HCEC 1CT (cell line): ENCODE results near the gene NANOGP8.
"Not testable (repeated sequence)": the region's sequence is repeated elsewhere in the genome, so short reads cannot be mapped to it uniquely, and the experiment has no call there.

Source experiments
- DNase-seq: peaks from one replicate; pipeline ENCODE4 v3.0.0-alpha.2; 2017

The NANOGP8 gene

DNA sequence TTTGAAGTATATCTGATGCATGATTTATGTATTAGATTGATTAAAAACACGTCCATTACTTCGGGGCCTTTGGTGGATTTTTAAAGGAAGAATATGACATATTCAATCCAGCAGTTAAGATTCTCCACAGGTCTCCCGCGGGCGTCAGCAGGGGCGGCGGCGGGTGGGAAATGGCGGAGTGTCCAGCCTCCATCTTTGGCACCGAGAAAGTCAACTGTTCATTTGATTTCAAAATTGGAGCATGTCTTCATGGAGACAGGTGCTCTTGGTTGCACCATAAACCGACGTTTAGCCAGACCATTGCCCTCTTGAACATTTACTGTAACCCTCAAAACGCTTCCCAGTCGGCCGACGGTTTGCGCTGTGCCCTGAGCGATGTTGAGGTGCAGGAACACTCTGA, 7.2 kb upstream of the NANOGP8 start:
- DNase-seq, result no peak

DNA sequence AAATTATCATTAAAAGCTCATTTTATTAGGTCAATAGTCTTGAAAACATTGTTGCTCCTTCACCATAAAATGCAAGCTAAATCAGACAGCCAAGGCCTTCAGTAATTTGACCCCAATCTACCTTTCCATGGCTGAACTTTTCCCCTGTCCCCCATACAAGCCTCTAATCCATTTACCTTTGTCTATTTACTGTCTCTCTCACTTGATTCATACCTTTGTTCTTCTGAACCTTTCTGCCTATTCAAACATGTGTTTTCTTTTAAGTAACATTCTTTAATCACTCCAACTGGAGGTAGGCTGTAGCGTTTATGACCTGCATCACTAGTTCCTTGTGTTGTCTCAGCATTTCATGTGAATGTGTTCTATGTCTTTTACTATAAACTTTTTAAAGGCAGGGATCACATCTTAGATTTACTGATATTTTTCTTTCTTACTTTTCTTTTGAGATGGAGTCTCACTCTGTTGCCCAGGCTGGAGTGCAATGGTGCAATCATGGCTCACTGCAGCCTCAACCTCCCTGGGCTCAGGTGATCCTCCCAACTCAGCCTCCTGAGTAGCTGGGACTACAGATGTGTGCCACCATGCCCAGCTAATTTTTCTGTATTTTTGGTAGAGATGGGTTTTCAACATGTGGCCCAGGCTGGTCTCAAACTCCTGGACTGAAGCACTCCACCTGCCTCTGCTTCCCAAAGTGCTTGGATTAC, 5.2 kb upstream of the NANOGP8 start:
- DNase-seq, result no peak

DNA sequence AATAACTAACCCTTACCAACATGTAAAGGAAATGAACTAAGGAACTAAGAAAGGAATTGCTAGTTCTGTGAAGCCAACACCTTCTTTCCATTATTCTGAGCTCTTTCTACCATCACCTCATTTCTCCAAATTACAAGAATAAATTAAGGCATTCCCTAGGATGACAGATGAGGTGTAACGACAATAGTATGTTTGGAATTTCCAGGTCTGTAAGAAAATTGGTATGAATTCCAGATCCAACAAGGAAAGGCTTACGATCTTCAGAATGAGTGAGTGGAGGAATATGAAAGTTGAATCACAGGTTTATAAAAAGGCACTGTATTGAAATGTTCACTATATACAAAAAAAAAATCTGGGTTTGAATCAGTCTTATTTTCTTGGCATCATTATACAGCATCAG, 4.5 kb upstream of the NANOGP8 start:
- DNase-seq, result no peak

DNA sequence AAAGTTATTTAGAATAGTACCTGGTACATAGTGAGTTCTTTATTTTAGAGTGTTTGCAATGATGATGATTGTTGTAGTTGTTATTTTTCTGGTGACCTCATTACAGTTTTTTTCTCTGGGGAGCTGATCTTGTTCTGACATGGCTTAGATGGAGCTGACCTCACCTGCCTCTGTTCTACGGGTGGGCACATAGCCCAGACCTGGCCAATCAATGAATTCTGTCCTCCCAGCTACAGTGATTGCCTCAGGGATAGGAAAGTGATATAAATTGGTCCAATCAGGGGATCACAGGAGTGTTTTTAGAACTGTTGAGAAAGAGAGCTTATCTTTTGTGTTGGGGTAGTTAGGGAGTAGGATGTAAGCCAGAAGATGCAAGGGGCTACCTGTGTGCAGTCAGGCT, 3.2 kb upstream of the NANOGP8 start:
- no peak for DNase-seq

DNA sequence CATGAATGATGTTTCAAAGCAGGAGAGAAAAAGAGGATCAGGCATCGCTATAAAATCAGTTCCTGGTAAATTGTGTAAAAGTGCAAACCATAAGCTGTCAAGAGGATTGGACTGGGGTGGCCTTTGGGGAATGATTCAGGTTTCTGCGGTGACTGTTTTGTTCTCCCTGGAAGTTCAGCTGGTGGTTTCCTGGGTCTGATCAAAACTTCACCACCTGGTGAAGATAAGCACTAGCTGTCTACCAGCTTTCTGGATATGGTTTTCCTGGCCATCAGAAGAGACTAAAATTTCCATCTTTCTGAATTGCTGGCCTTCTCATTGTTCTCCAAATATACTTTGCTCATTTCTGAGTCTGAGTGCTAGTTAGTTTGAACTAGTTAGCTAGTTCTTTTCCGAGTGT, 2.7 kb upstream of the NANOGP8 start:
- DNase-seq, result no peak

DNA sequence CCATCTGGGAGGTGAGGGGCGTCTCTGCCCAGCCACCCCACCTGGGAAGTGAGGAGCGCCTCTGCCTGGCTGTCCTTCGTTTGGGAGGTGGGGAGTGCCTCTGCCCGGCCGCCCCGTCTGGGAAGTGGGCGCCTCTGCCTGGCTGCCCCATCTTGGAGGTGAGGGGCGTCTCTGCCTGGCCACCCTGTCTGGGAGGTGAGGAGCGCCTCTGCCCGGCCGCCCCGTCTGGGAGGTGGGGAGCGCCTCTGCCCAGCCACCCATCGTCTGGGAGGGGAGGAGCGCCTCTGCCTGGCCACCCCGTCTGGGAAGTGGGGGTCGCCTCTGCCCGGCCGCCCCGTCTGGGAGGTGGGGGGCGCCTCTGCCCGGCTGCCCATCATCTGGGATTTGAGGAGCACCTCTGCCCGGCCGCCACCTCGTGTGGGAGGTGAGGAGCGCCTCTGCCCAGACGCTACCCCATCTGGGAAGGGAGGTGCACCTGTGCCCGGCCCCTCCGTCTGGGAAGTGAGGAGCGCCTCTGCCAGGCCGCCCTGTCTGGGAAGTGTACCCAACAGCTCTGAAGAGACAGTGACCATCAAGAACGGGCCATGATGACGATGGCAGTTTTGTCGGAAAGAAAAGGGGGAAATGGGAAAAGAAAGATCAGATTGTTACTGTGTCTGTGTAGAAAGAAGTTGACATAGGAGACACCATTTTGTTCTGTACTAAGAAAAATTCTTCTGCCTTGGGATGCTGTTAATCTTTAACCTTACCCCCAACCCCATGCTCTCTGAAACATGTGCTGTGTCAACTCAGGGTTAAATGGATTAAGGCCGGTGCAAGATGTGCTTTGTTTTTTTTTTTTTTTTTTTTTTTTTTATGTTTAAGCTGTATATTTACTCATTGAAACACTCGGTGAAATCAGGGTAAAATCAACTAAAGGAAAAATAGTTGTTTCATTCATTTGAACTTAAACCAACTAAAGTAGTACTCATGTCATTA, 2.4 kb downstream of the NANOGP8 start:
- not testable (repeated sequence) for DNase-seq

GRCh38 chr15:35081626-35082365, 3.3 kb downstream of the NANOGP8 start:
- DNase-seq, result not testable (repeated sequence)

GRCh38 chr15:35080226-35080625, 4.9 kb downstream of the NANOGP8 start:
- peak; percentile 9 for DNase-seq

- DNase-seq, result peak; percentile 62
These were observed 6.7 kb downstream of the NANOGP8 start for GRCh38 chr15:35078221-35078915.

DNA sequence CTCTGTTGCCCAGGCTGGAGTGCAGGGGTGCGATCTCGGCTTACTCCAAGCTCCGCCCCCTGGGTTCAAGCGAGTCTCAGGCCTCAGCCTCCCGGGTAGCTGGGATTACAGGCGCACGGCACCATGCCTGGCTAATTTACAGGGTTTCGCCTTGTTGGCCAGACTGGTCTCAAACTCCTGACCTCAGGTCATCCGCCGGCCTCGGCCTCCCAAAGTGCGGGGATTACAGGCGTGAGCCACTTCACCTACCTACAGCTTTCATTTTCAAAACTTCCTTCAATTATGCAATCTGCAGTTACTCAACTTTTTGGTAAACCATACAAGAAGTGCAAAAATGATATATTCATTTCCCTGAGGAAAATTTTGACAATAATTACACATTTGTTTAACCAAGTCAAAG, 14.0 kb downstream of the NANOGP8 start:
- no peak for DNase-seq

DNA sequence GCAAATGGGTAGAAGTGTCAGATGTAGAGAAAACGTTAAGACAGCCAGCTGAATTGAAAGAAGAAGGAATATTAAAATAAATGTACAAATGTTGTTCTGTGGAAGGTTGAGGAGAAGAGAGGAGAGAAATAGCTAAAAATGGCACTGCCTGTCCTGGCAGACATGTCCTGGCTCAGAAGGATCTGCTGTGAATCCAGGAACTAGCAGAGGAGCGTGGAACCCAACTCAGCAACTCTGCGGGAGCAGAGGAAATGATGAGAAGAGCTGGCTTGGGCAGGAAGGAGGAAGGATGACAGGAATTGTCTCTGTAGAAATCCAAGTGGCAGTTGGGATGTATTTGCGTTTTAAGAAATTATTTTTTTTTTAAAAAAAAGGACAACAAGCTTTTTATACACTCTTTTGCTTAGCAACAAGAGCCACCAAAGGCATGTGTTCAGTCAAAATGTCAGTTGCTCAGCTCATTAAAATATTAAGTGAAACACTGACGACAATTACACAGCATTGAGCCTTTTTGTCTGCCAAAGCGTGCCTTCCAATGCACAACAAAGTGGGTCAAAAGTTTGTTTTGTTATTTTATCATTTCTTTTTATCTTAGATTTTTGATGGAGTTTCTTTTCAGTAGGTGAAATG, 16.1 kb downstream of the NANOGP8 start:
- DNase-seq, result no peak

DNA sequence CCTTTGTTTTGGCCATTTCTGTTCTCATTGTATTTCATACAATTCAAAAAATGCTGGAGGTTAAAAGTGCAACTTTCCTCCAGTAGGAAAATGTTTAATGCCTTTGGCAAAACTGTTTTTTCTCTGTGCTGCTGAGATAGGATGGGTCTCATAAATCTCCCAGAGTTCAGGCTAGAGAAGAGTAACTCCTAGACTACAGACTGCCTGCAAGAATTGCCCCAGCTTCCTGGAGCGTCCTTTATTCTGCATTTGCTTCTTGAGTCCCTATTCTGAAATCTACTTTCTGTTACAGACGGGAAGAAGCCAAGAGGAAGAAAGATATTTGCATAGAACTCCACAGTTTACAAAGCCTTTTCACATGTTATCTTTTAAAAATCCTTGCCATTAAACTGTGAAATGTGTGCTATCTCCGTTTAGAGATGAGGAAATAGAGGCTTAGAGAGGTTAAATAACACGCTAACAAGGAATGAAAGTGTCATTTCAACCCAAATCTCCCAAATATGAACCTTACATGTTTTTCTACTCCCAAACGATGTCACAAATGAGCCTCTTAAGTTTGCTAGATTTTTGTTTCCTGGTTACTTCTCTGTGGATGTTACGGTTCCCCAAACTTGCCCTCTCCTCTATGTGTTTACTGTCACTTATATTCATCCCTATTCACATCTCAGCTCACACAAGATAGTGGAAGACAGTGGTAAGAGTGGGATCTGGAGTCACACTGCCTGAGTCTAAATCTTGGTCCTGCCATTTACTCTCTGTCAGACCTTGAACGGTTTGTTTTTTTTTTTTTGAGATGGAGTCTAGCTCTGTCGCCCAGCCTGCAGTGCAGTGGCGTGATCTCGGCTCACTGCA, 17.4 kb downstream of the NANOGP8 start:
- no peak for DNase-seq

GRCh38 chr15:35066094-35066493, 19.0 kb downstream of the NANOGP8 start:
- DNase-seq, result no peak

GRCh38 chr15:35064576-35065190, 20.4 kb downstream of the NANOGP8 start:
- DNase-seq, result no peak

- no peak for DNase-seq
These were observed 22.4 kb downstream of the NANOGP8 start for GRCh38 chr15:35062738-35063099.

DNA sequence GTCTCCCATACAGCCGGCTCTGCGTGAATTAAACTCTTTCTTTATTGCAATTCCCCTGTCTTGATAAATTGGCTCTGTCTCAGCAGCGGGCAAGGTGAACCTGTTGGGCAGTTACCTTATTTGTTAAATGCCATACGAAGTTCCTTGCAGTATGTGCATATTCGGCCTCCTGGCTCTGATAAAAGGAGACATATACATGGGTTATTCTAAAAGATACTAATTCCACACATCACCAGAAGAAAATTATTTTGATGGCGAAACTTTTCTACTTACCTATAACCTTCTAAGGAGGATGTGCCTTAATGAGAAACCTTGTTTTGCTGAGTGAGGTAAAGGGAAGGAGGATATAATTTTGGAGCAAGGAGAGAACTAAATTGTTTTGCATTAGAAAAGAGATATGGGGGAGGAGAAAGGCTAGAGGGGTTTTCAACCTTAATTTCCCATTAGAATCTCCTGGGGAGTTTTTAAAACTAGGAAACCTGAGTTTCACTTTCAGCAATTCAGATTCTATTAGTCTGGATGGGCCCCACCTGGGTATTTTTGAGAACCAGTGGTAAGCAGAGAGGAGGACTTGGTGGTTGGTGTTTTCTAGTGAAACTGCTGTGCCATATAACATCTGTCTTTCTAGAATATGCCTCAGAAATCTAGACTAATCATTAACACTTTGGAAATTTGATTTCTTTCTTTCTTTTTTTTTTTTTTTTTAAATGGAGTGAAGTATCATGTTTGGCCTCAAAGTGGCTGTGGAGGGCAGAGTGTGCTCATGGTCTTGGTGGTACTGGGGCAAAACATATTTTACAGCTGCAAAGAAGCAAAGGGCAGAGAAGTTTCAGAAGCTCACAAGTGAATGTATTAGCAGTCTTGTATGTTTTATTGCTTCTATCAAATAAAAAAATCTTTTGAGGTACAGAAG, 23.0 kb downstream of the NANOGP8 start:
- no peak for DNase-seq

DNA sequence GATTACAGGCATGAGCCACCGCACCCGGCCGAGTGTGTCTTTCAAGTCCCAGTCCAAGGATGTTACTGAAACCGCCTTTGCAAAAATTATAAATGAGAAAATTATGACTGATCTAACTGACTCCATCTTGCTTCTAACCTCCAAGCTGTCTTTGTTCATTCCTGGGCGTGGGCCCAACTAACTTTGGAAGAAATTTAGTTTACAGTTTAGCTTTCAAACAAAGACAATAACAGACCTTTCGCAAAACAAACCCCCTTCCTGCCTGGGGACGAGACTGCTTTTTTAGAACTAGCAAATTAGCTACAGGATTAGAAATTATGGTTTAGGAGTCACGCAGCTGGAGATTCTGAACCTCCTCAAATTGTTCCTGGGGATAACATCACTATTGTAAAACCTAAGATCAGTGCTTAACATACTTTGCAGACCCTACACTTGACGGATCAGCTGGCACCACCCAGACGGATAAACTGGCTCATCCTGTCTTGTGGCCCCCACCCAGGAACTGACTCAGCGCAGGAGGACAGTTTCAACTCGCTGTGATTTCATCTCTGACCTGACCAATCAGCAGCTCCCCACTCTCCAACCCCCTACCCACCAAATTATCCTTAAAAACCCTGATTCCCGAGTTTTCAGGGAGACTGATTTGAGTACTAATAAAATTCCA, 23.8 kb downstream of the NANOGP8 start:
- peak; percentile 6 for DNase-seq

GRCh38 chr15:35060591-35060990, 24.5 kb downstream of the NANOGP8 start:
- no peak for DNase-seq

GRCh38 chr15:35058534-35059054, 26.5 kb downstream of the NANOGP8 start:
- no peak for DNase-seq
